Measurements from ENCODE around the gene ZNF197.

ZNF197 gene

GRCh38 chr3:44601749-44602148 lies 23.1 kb upstream of the ZNF197 start:
- Histone ChIP-seq H3K27ac (no peak overlapping the region), H3K36me3 (no peaks in the 10 kb centered on the region), H3K4me2 (no peak overlapping the region), H3K9ac (no peak overlapping the region), H3K9me3 (no peaks in the 10 kb centered on the region), H3K4me1 (no peaks in the 10 kb centered on the region), H4K20me1 (no peaks in the 10 kb centered on the region), H3K4me3 (no peak overlapping the region), H3K27me3 (no peaks in the 10 kb centered on the region)
- TF ChIP-seq Cebpa-rat (IDR thresholded peaks at IDR 0.05), result no peak

DNA sequence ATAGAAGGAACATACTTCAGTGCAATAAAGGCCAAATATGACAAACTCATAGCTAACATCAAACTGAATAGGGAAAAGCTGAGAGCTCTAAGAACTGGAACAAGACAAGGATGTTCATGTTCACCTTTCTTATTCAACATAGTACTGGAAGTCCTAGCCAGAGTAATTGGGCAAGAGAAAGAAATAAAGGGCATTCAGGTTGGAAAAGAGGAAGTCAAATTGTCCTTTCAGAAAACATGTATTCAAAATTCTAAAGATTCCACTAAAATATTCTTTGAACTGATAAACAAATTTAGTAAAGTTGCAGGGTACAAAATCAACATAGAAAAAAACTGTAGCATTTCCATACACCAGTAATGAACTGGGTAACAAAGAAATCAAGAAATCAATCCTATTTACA lies 12.2 kb upstream of the ZNF197 start:
- Histone ChIP-seq H3K36me3 (no peaks in the 10 kb centered on the region), H3K4me2 (no peak overlapping the region), H3K9me3 (0 out of 2 replicates have a peak, but pooled peaks cover 6% of the 10 kb centered on the region), H4K20me1 (no peaks in the 10 kb centered on the region), H3K4me1 (no peaks in the 10 kb centered on the region), H3K9ac (no peak overlapping the region), H3K27ac (no peak overlapping the region), H3K27me3 (no peaks in the 10 kb centered on the region), H3K4me3 (no peak overlapping the region)
- no peak for TF ChIP-seq Cebpa-rat (IDR thresholded peaks at IDR 0.05)

DNA sequence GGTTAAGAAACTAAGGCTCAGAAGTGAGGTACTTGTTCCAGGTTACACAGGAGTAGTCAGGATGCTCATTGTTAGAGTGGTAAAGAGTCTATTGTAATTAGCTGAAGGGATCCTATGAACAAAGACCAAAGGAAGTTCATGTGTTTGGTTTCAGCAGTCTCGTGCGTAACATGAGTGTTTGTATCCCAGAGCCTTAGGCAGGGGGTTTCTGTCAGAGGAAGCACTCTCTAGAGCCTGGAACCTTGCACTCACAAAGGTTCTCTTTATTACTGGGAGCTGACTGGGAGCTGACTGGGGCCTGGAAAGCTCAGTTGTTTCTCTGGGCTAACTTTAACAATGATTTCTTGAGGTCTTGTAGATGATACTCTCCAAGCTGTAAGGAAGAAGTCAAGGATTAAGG lies 3.9 kb downstream of the ZNF197 start:
- H3K27ac ChIP-seq, result no peak overlapping the region
- no peaks in the 10 kb centered on the region for H3K9me3 ChIP-seq
- peaks cover 58% of the 10 kb centered on the region for H3K36me3 ChIP-seq
- H3K9ac ChIP-seq, result no peak overlapping the region
- no peak overlapping the region for H3K4me3 ChIP-seq
- no peak overlapping the region for H3K4me2 ChIP-seq
- H3K4me1 ChIP-seq, result peaks cover 11% of the 10 kb centered on the region
- peaks cover 9% of the 10 kb centered on the region; the same call in 1 of the 2 replicates for H4K20me1 ChIP-seq
- no peaks in the 10 kb centered on the region for H3K27me3 ChIP-seq
- no peak for TF ChIP-seq Cebpa-rat (IDR thresholded peaks at IDR 0.05)

DNA sequence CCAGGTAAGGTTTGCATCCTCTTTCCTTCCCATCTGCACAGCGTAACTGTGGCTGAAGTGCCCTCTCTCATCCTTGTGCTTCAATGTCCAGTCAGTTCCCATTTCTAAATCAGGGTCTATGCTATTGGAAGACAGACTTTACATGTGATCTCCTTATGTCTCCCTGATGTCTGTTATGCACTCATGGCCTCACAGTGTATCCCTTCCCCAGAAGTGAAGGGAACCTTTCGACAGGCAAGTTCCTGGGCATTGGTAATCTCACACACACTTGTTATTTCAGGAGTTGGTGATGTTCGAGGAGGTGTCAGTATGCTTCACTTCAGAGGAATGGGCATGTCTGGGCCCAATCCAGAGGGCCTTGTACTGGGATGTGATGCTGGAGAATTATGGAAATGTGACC lies 7.4 kb downstream of the ZNF197 start:
- Histone ChIP-seq H3K4me1 (no peaks in the 10 kb centered on the region), H3K36me3 (peaks cover 91% of the 10 kb centered on the region), H3K27me3 (no peaks in the 10 kb centered on the region), H3K4me2 (no peak overlapping the region), H3K4me3 (no peak overlapping the region), H4K20me1 (peaks cover 4% of the 10 kb centered on the region; the same call in 1 of the 2 replicates), H3K9ac (no peak overlapping the region), H3K9me3 (peaks cover 21% of the 10 kb centered on the region), H3K27ac (no peak overlapping the region)
- TF ChIP-seq Cebpa-rat (IDR thresholded peaks at IDR 0.05), result no peak

- Histone ChIP-seq H3K4me1 (no peaks in the 10 kb centered on the region), H3K9me3 (peaks cover 84% of the 10 kb centered on the region), H3K9ac (no peak overlapping the region), H3K4me2 (no peak overlapping the region), H3K4me3 (peak overlapping the region; percentile 31), H3K27ac (no peak overlapping the region), H3K36me3 (peaks cover 96% of the 10 kb centered on the region), H3K27me3 (no peaks in the 10 kb centered on the region), H4K20me1 (no peaks in the 10 kb centered on the region)
- TF ChIP-seq Cebpa-rat (IDR thresholded peaks at IDR 0.05), result no peak
These were observed 17.5 kb downstream of the ZNF197 start for GRCh38 chr3:44642337-44642736.

DNA sequence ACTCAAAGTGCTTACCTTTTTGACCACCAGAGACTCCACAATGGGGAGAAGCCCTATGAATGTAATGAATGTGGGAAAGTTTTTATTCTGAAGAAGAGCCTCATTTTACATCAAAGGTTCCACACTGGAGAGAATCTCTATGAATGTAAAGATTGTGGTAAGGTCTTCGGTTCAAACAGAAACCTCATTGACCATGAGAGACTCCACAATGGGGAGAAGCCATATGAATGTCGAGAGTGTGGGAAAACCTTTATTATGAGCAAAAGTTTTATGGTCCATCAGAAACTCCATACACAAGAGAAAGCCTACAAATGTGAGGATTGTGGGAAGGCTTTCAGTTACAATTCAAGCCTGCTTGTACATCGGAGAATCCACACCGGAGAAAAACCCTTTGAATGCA lies 18.2 kb downstream of the ZNF197 start:
- Histone ChIP-seq H3K36me3 (peaks cover 91% of the 10 kb centered on the region), H3K9ac (no peak overlapping the region), H3K4me2 (no peak overlapping the region), H4K20me1 (no peaks in the 10 kb centered on the region), H3K4me3 (peak overlapping the region; percentile 31), H3K27ac (no peak overlapping the region), H3K4me1 (no peaks in the 10 kb centered on the region), H3K9me3 (peaks cover 77% of the 10 kb centered on the region), H3K27me3 (no peaks in the 10 kb centered on the region)
- no peak for TF ChIP-seq Cebpa-rat (IDR thresholded peaks at IDR 0.05)

DNA sequence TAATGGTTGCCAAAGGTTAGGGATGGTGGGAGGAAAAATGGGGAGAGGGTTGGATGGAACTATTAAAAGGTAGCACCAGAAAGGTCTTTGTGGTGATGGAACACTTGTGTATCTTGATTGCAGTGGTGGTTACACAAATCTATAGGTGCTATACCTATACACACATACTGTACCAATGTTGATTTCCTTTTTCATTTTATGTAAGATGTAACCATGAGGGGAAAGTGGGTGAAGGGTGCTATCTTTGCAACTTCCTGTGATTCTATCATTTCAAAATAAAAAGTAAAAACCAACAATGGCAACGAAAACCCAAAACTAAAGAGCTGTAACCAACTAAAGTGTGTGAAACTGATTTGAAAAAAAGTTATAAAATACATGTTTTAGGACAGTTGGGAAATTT lies 22.9 kb downstream of the ZNF197 start:
- Histone ChIP-seq H3K27ac (no peak overlapping the region), H3K4me3 (no peak overlapping the region), H3K27me3 (no peaks in the 10 kb centered on the region), H3K4me2 (no peak overlapping the region), H3K4me1 (no peaks in the 10 kb centered on the region), H3K36me3 (peaks cover 52% of the 10 kb centered on the region), H4K20me1 (no peaks in the 10 kb centered on the region), H3K9me3 (peaks cover 39% of the 10 kb centered on the region), H3K9ac (no peak overlapping the region)
- no peak for TF ChIP-seq Cebpa-rat (IDR thresholded peaks at IDR 0.05)

DNA sequence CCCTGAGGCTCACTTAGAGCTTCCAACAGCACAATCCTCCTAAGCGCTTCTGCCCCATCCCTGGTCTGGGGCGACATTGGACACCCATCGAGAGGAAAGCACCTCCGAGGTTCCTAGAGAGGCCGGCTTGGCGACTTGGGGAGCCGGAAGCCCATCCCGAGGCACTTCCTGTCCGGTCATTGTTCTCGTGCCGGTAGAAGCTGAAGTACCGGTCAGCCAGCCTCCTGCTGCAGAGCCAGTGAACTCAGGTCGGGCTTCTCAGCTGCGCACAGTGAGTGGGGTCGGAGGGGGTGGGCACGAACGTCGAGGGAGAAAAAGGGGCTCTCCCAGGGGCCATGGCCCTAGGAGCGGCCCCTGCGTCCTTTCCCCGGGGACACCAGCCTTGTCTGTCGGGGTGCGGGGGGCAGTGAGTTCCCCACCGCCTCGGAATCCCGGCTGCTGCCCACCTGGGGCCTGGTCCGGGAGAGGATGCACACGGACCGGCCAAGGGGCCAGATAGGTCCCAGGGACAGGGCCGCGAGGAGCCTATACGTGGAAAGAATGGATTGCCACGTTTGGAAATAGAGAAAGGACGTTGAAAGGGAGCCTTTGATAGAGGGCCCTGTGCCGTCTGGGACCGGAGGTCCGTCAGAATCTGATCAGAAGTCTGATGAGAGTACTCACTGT lies 23.9 kb downstream of the ZNF197 start, which contains the start of gene ZNF35:
TSS of gene ZNF35 (plus strand) at position 169 of the 666 bp plus-strand sequence. CDS start 2,336 bp downstream, outside the sequence.
- Histone ChIP-seq H3K9me3 (peaks cover 29% of the 10 kb centered on the region), H4K20me1 (no peaks in the 10 kb centered on the region), H3K4me3 (no peak within 1 kb of the TSS), H3K9ac (no peak within 1 kb of the TSS), H3K27me3 (no peaks in the 10 kb centered on the region), H3K4me2 (no peak within 1 kb of the TSS), H3K4me1 (no peaks in the 10 kb centered on the region), H3K36me3 (peaks cover 43% of the 10 kb centered on the region), H3K27ac (no peak within 1 kb of the TSS)
- no peak for TF ChIP-seq Cebpa-rat (IDR thresholded peaks at IDR 0.05)

DNA sequence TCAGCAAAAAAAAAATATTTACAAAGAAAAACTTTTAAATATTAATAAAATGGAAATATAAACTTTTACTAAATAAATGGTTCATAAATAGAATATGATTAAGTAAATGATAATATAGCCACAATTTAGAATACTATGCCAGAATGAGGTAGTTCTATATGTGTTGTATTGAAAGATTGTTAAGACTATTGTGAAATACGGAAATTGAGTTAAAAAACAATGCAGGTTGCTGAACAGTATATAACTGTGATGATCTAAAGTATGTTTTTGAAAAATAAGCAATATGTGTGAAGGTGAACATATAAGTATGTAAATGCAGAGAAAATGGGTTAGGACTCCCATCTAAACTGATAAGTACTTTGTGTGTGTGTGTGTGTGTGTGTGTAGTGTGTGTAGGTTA lies 24.9 kb downstream of the ZNF197 start:
- TF ChIP-seq Cebpa-rat (IDR thresholded peaks at IDR 0.05), result no peak
- Histone ChIP-seq H4K20me1 (no peaks in the 10 kb centered on the region), H3K4me1 (no peaks in the 10 kb centered on the region), H3K27ac (no peak overlapping the region), H3K36me3 (peaks cover 33% of the 10 kb centered on the region), H3K9me3 (peaks cover 19% of the 10 kb centered on the region), H3K4me2 (no peak overlapping the region), H3K27me3 (no peaks in the 10 kb centered on the region), H3K9ac (no peak overlapping the region), H3K4me3 (no peak overlapping the region)

DNA sequence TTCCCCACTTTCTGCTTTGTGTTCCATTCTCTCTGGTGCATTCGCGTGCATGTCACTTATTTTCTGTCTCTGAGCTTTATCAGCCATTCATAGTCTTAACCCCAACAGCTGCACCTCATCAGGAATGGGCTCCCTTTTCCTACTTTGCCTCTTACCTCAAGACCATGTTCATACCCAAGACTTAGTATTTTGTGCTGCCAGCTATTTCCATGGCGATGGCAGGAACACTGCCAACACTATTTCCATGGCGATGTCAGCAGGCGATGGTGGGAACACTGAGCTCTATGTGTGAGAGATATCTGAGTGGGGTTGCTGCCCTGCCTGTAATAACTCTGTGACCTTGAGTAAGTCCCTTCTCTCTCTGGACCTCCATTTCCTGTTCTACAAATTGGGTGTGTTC lies 29.2 kb downstream of the ZNF197 start:
- Histone ChIP-seq H3K9me3 (peaks cover 16% of the 10 kb centered on the region), H3K9ac (no peak overlapping the region), H3K4me3 (no peak overlapping the region), H3K36me3 (peaks cover 12% of the 10 kb centered on the region), H3K27me3 (no peaks in the 10 kb centered on the region; the same call in 1 of the 2 replicates), H3K4me2 (no peak overlapping the region), H3K27ac (no peak overlapping the region), H4K20me1 (no peaks in the 10 kb centered on the region), H3K4me1 (no peaks in the 10 kb centered on the region)
- no peak for TF ChIP-seq Cebpa-rat (IDR thresholded peaks at IDR 0.05)
